ENCODE results near the gene CTNNA3.

DNA sequence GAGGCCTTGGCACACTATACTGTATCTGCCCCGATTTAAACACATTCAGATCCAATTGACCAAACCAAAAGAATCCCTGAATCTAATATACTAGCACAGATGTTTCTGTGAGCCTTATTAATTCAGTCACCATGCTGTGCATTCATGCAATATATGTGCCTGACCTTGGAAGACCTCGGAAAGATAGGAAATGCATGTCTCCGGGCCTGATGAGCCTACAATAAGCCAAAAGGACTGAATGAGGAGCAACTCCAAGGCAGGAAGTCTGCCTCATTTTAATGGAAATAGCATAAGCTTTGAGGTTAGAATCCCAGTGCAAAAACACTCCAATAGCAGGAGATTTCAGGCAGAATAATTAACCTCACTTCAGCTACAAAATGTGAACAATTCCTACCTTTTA lies 453.5 kb downstream of the CTNNA3 start:
- TF ChIP-seq POLR2A (IDR thresholded peaks at IDR 0.05): no peak
- TF ChIP-seq, protein P1, sequence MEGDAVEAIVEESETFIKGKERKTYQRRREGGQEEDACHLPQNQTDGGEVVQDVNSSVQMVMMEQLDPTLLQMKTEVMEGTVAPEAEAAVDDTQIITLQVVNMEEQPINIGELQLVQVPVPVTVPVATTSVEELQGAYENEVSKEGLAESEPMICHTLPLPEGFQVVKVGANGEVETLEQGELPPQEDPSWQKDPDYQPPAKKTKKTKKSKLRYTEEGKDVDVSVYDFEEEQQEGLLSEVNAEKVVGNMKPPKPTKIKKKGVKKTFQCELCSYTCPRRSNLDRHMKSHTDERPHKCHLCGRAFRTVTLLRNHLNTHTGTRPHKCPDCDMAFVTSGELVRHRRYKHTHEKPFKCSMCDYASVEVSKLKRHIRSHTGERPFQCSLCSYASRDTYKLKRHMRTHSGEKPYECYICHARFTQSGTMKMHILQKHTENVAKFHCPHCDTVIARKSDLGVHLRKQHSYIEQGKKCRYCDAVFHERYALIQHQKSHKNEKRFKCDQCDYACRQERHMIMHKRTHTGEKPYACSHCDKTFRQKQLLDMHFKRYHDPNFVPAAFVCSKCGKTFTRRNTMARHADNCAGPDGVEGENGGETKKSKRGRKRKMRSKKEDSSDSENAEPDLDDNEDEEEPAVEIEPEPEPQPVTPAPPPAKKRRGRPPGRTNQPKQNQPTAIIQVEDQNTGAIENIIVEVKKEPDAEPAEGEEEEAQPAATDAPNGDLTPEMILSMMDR (IDR thresholded peaks at IDR 0.05): no peak
